ENCODE measurements around the gene HYAL2. TPM values are rescaled to one million over a fixed set of nuclear protein-coding genes. Genes with fewer than 3 reads are reported as not detected.

HYAL2 gene
- total RNA-seq, 2 donors from 2014 or later: 86.5 to 87.5 TPM

GRCh38 chr3:50339485-50340146 is 17.1 kb upstream of the HYAL2 start:
- H3K9me3 ChIP-seq: no peaks in the 10 kb centered on the region
- H3K4me3 ChIP-seq: peak overlapping the region; percentile 74
- no peaks in the 10 kb centered on the region for H3K27me3 ChIP-seq (replicated peaks; ENCODE audit: insufficient read depth)
- no peak for TF ChIP-seq CTCF (IDR thresholded peaks at IDR 0.05)
- H3K4me1 ChIP-seq (ENCODE audit: control insufficient read depth in 1 of 2, low read depth in 2 of 2): peaks cover 35 to 61% of the 10 kb centered on the region in 2 donors
- no peak for ATAC-seq (ENCODE audit: insufficient number of reproducible peaks, low FRiP score, low read depth)
- H3K27ac ChIP-seq: peak overlapping the region; percentile 90 to 93
- no peak for DNase-seq (ENCODE audit: low spot score)
- H3K36me3 ChIP-seq: no peaks in the 10 kb centered on the region

GRCh38 chr3:50338965-50339364 is 16.4 kb upstream of the HYAL2 start:
- Histone ChIP-seq H3K36me3 (no peaks in the 10 kb centered on the region), H3K4me3 (peak overlapping the region; percentile 74), H3K27me3 (replicated peaks; ENCODE audit: insufficient read depth) (no peaks in the 10 kb centered on the region), H3K27ac (peak overlapping the region; percentile 90 to 93), H3K9me3 (no peaks in the 10 kb centered on the region), H3K4me1 (ENCODE audit: control insufficient read depth in 1 of 2, low read depth in 2 of 2) (peaks cover 41 to 67% of the 10 kb centered on the region in 2 donors)
- TF ChIP-seq CTCF (IDR thresholded peaks at IDR 0.05): no peak
- ATAC-seq (ENCODE audit: insufficient number of reproducible peaks, low FRiP score, low read depth) (no peak), DNase-seq (ENCODE audit: low spot score) (no peak)

GRCh38 chr3:50337175-50337861 is 14.8 kb upstream of the HYAL2 start:
- Histone ChIP-seq H3K4me1 (ENCODE audit: control insufficient read depth in 1 of 2, low read depth in 2 of 2) (peaks cover 47 to 78% of the 10 kb centered on the region in 2 donors), H3K27ac (peak overlapping the region; percentile 90 to 93), H3K4me3 (peak overlapping the region; percentile 74), H3K27me3 (replicated peaks; ENCODE audit: insufficient read depth) (no peaks in the 10 kb centered on the region), H3K36me3 (no peaks in the 10 kb centered on the region), H3K9me3 (no peaks in the 10 kb centered on the region)
- no peak for TF ChIP-seq CTCF (IDR thresholded peaks at IDR 0.05)
- DNase-seq (ENCODE audit: low spot score) (peak; percentile 98), ATAC-seq (ENCODE audit: insufficient number of reproducible peaks, low FRiP score, low read depth) (peak; percentile 87)

GRCh38 chr3:50336452-50337174 is 14.1 kb upstream of the HYAL2 start:
- Histone ChIP-seq H3K27ac (peak overlapping the region; percentile 90 to 93), H3K27me3 (replicated peaks; ENCODE audit: insufficient read depth) (no peaks in the 10 kb centered on the region), H3K4me1 (ENCODE audit: control insufficient read depth in 1 of 2, low read depth in 2 of 2) (peaks cover 47 to 76% of the 10 kb centered on the region in 2 donors), H3K9me3 (no peaks in the 10 kb centered on the region), H3K4me3 (peak overlapping the region; percentile 74), H3K36me3 (peaks cover 7% of the 10 kb centered on the region)
- TF ChIP-seq CTCF (IDR thresholded peaks at IDR 0.05): no peak
- ATAC-seq (ENCODE audit: insufficient number of reproducible peaks, low FRiP score, low read depth): peak; percentile 3
- no peak for DNase-seq (ENCODE audit: low spot score)

Measured in thoracic aorta (tissue), 2 donors.